H1 (cell line): ENCODE measurements around the gene CCDC71. TPM values are rescaled to one million over a fixed set of nuclear protein-coding genes. Genes with fewer than 3 reads are reported as not detected.

Source experiments
- CTCF ChIA-PET: fragments of 300-600 bp; sonication (Branson Sonifier 250); formaldehyde crosslinking; loops from one replicate; lab custom pipeline; 2021; ENCODE audit not compliant: partially characterized antibody; lab: Charles Lee
- POLR2A ChIA-PET: fragments of 300-600 bp; sonication (Branson Sonifier 250); formaldehyde crosslinking; loops from one replicate; lab custom pipeline; 2021; ENCODE audit warnings: inconsistent platforms; ENCODE audit not compliant: partially characterized antibody; lab: Charles Lee
- DNase-seq, 2 experiments: peaks; one replicate each; pipeline versions ENCODE4 v3.0.0 to v3.0.0-alpha.2; 2010 to 2022; ENCODE audit warnings: low spot score in 2 of 2, low read depth in 1 of 2, mixed read lengths in 1 of 2
- FAIRE-seq: peaks from 2 replicates; lab custom pipeline; 2011; peaks lifted over from hg19 to GRCh38; lab: Jason Lieb, UNC
- H2AFZ ChIP-seq: 2 replicates; pipeline ENCODE4 v1.8.1; 2012; ENCODE audit warnings: low read length, inconsistent platforms
- H2AK5ac ChIP-seq: 2 replicates; pipeline ENCODE4 v1.6.1; 2013; ENCODE audit warnings: low read depth, low read length
- H2BK120ac ChIP-seq: replicated peaks from 2 replicates; pipeline ENCODE3; 2013; ENCODE audit warnings: low read depth, low read length, inconsistent platforms
- H2BK12ac ChIP-seq: 2 replicates; pipeline ENCODE4 v1.6.1; 2013; ENCODE audit warnings: low read depth, low read length
- H2BK15ac ChIP-seq: 2 replicates; pipeline ENCODE4 v1.6.1; 2013; ENCODE audit warnings: low read length
- H2BK20ac ChIP-seq: 2 replicates; pipeline ENCODE4 v1.6.1; 2013; ENCODE audit warnings: low read length
- H2BK5ac ChIP-seq: 2 replicates; pipeline ENCODE4 v1.6.1; 2013; ENCODE audit warnings: low read depth, low read length
- H3K14ac ChIP-seq: 2 replicates; pipeline ENCODE4 v1.6.1; 2013; ENCODE audit warnings: inconsistent platforms; ENCODE audit not compliant: insufficient read length
- H3K18ac ChIP-seq: 2 replicates; pipeline ENCODE4 v1.6.1; 2013; ENCODE audit warnings: low read length; ENCODE audit errors: extremely low read depth
- H3K23ac ChIP-seq: 2 replicates; pipeline ENCODE4 v1.6.1; 2013; ENCODE audit warnings: inconsistent platforms; ENCODE audit not compliant: insufficient read length
- H3K23me2 ChIP-seq: 2 replicates; pipeline ENCODE4 v1.6.1; 2013; ENCODE audit warnings: low read depth, low read length
- H3K27ac ChIP-seq: 2 replicates; pipeline ENCODE4 v1.6.1; 2011; ENCODE audit warnings: low read depth, low read length, inconsistent platforms
- H3K27me3 ChIP-seq, 4 experiments: replicated peaks in 1 of 4; 1 replicate in 1 of 4; 2 replicates in 3 of 4; pipeline versions ENCODE4 v1.6.1 to v1.8.1; 2011 to 2013; ENCODE audit warnings: low read length in 3 of 4, mild to moderate bottlenecking in 3 of 4, inconsistent platforms in 2 of 4, mixed read lengths in 2 of 4, moderate library complexity in 1 of 4; ENCODE audit not compliant: control insufficient read depth in 3 of 4, insufficient read depth in 3 of 4; ENCODE audit errors: extremely low read depth in 1 of 4
- H3K36me3 ChIP-seq, 4 experiments: 2 replicates each; pipeline versions ENCODE4 v1.6.1 to v1.8.1; 2011 to 2013; ENCODE audit warnings: mild to moderate bottlenecking in 4 of 4, low read length in 3 of 4, moderate library complexity in 2 of 4, control low read depth in 1 of 4, inconsistent platforms in 1 of 4; ENCODE audit not compliant: insufficient read depth in 4 of 4, control insufficient read depth in 2 of 4
- H3K4ac ChIP-seq: replicated peaks from 2 replicates; pipeline ENCODE3; 2013; ENCODE audit warnings: low read length, low read depth, mixed read lengths, inconsistent platforms; ENCODE audit not compliant: insufficient read length
- H3K4me1 ChIP-seq, 4 experiments: replicated peaks in 1 of 4; 1 replicate in 1 of 4; 2 replicates in 3 of 4; pipeline versions ENCODE4 v1.6.1 to v1.8.1; 2011 to 2013; ENCODE audit warnings: low read length in 3 of 4, inconsistent platforms in 2 of 4, mixed read lengths in 1 of 4; ENCODE audit not compliant: insufficient read depth in 4 of 4, control insufficient read depth in 3 of 4
- H3K4me2 ChIP-seq, 2 experiments: 2 replicates each; pipeline versions ENCODE4 v1.6.1 to v1.8.1; 2011 to 2013; ENCODE audit warnings: low read depth in 2 of 2, low read length in 2 of 2, control low read depth in 1 of 2, inconsistent platforms in 1 of 2, mild to moderate bottlenecking in 1 of 2; ENCODE audit not compliant: insufficient read depth in 1 of 2
- H3K4me3 ChIP-seq, 4 experiments: fragments of 200-600, 300-600 bp in 1 of 4; sonication (generic), shearing (Covaris generic), sonication (Bioruptor Twin) in 1 of 4; 2 replicates each; pipeline versions ENCODE4 v1.5.1 to v1.8.1; 2011 to 2016; ENCODE audit warnings: low read length in 4 of 4, low read depth in 3 of 4, control low read depth in 2 of 4, inconsistent platforms in 2 of 4, mild to moderate bottlenecking in 2 of 4, mixed read lengths in 1 of 4, moderate library complexity in 1 of 4; ENCODE audit not compliant: insufficient read depth in 2 of 4; ENCODE audit errors: extremely low read depth in 1 of 4
- H3K56ac ChIP-seq: replicated peaks from 2 replicates; pipeline ENCODE3; 2013; ENCODE audit warnings: low read depth, mild to moderate bottlenecking, mixed read lengths, low read length, inconsistent platforms; ENCODE audit not compliant: insufficient read length
- H3K79me1 ChIP-seq: 2 replicates; pipeline ENCODE4 v1.6.1; 2013; ENCODE audit warnings: low read depth, low read length, control low read depth
- H3K79me2 ChIP-seq, 2 experiments: 2 replicates each; pipeline versions ENCODE4 v1.6.1 to v1.8.1; 2012 to 2013; ENCODE audit warnings: low read length in 2 of 2, mild to moderate bottlenecking in 2 of 2, inconsistent platforms in 1 of 2; ENCODE audit not compliant: insufficient read depth in 2 of 2, control insufficient read depth in 1 of 2
- H3K9ac ChIP-seq, 4 experiments: replicated peaks in 1 of 4; 1 replicate in 1 of 4; 2 replicates in 3 of 4; pipeline versions ENCODE4 v1.6.1 to v1.8.1; 2011 to 2013; ENCODE audit warnings: low read depth in 3 of 4, low read length in 3 of 4, control low read depth in 2 of 4, mild to moderate bottlenecking in 2 of 4, moderate library complexity in 2 of 4, inconsistent platforms in 1 of 4; ENCODE audit errors: extremely low read depth in 1 of 4
- H3K9me3 ChIP-seq, 2 experiments: 2 replicates each; pipeline versions ENCODE4 v1.6.1 to v1.8.1; 2012 to 2013; ENCODE audit warnings: mild to moderate bottlenecking in 2 of 2, moderate library complexity in 2 of 2, control low read depth in 1 of 2, inconsistent platforms in 1 of 2, low read depth in 1 of 2, low read length in 1 of 2, mixed read lengths in 1 of 2; ENCODE audit not compliant: insufficient read depth in 2 of 2
- H4K20me1 ChIP-seq, 2 experiments: replicated peaks in 1 of 2; 2 replicates each; pipeline versions ENCODE3 to v1.8.1; 2011 to 2013; ENCODE audit warnings: inconsistent platforms in 2 of 2, low read length in 2 of 2, mild to moderate bottlenecking in 1 of 2; ENCODE audit not compliant: insufficient read depth in 2 of 2, control insufficient read depth in 1 of 2
- H4K5ac ChIP-seq: 2 replicates; pipeline ENCODE4 v1.6.1; 2013; ENCODE audit warnings: low read length, low read depth, mixed read lengths, inconsistent platforms; ENCODE audit not compliant: insufficient read length
- H4K8ac ChIP-seq: 2 replicates; pipeline ENCODE4 v1.8.0; 2013; ENCODE audit warnings: mild to moderate bottlenecking, moderate library complexity, low read length, inconsistent platforms; ENCODE audit not compliant: insufficient read depth; ENCODE audit errors: extremely low read depth
- H4K91ac ChIP-seq: replicated peaks from 2 replicates; pipeline ENCODE3; 2013; ENCODE audit warnings: low read length, mixed read lengths, inconsistent platforms; ENCODE audit not compliant: insufficient read length
- ASH2L ChIP-seq: fragments of 200-600, 300-600 bp; sonication (generic); IDR thresholded peaks from one replicate; pipeline ENCODE4 v1.7.1; 2017; ENCODE audit warnings: low read length
- ATF2 ChIP-seq: IDR thresholded peaks from 2 replicates; pipeline ENCODE4 v1.6.1; 2012; ENCODE audit warnings: low read length, inconsistent platforms
- CHD1 ChIP-seq: IDR thresholded peaks from 2 replicates; pipeline ENCODE4 v1.6.1; 2012; ENCODE audit warnings: low read depth, low read length, improper control_type of control experiment
- EZH2 ChIP-seq: fragments of 200-600 bp; sonication (generic); IDR thresholded peaks from 2 replicates; pipeline ENCODE4 v1.7.1; 2012; ENCODE audit warnings: low read depth, mild to moderate bottlenecking, moderate library complexity, low read length, inconsistent platforms; ENCODE audit not compliant: severe bottlenecking
- FOSL1 ChIP-seq: IDR thresholded peaks from 2 replicates; pipeline ENCODE4 v1.6.1; 2011; ENCODE audit warnings: mild to moderate bottlenecking, low read depth, low read length, moderate library complexity; ENCODE audit not compliant: insufficient read depth
- MAFK ChIP-seq: IDR thresholded peaks from 2 replicates; pipeline ENCODE4 v1.6.1; 2012; ENCODE audit warnings: low read depth, mild to moderate bottlenecking, improper control_type of control experiment, low read length
- POU5F1 ChIP-seq: IDR thresholded peaks from 2 replicates; pipeline ENCODE4 v1.6.1; 2011; ENCODE audit warnings: low read depth, mild to moderate bottlenecking, low read length, moderate library complexity
- SP4 ChIP-seq: IDR thresholded peaks from 2 replicates; pipeline ENCODE4 v1.6.1; 2012; ENCODE audit warnings: low read length, inconsistent platforms
- USF2 ChIP-seq: IDR thresholded peaks from 2 replicates; pipeline ENCODE4 v1.6.1; 2011; ENCODE audit warnings: low read length, improper control_type of control experiment
- ZNF274 ChIP-seq: IDR thresholded peaks from 2 replicates; pipeline ENCODE4 v1.7.0; 2012; ENCODE audit warnings: low read length, borderline replicate concordance; ENCODE audit errors: extremely low read depth
- WGBS, 2 experiments: shearing (Covaris generic) in 1 of 2; methylation state at CpG; one replicate each; pipeline versions ENCODE4 v1.1.6 to v1.1.7; 2013 to 2015; ENCODE audit warnings: low lambda C conversion rate in 2 of 2, mixed read lengths in 2 of 2, inconsistent platforms in 1 of 2, low coverage in 1 of 2, missing lambda C conversion rate in 1 of 2; ENCODE audit not compliant: insufficient replicate concordance in 2 of 2, insufficient coverage in 1 of 2, insufficient read length in 1 of 2; ENCODE audit errors: extremely low coverage in 1 of 2, missing lambda C conversion rate in 1 of 2; 5-methylcytosine and 5-hydroxymethylcytosine counted together
- polyA plus RNA-seq, 7 experiments: library from polyadenylated mRNA; depleted of rRNA in 3 of 7; stranded (reverse) in 5 of 7; unstranded in 2 of 7; fragments of >200 nt in 5 of 7; fragments of 200-250 nt in 2 of 7; gene quantifications; 1 replicate in 5 of 7; 2 replicates in 1 of 7; 4 replicates in 1 of 7; pipeline versions ENCODE4 v1.2.1 to v1.2.3, GENCODE V29; 2011 to 2013; ENCODE audit warnings: missing spikeins in 2 of 7, mixed read lengths in 2 of 7
- total RNA-seq: library from RNA; stranded (reverse); fragmentation: NEBNext Ultra II Directional; extraction: Animal tissue kit (Norgen Biotek cat#: 25700); gene quantifications from 2 replicates; pipeline ENCODE4 v1.2.1, GENCODE V29; 2021

The CCDC71 gene
- total and polyA plus RNA-seq, 2 of the 8 experiments (the other 6 are each of a cell fraction or from before 2014, with no cell fraction given): 26.7 to 57.4 TPM

GRCh38 chr3:49122886-49123545, 43.1 kb downstream of the CCDC71 start:
- H2AFZ ChIP-seq: no peak overlapping the region
- H2BK5ac ChIP-seq: no peak overlapping the region
- H3K9me3 ChIP-seq: no peaks in the 10 kb centered on the region
- no peak overlapping the region for H3K56ac ChIP-seq
- no peak overlapping the region for H3K9ac ChIP-seq
- H4K91ac ChIP-seq: no peak overlapping the region
- H4K5ac ChIP-seq: no peak overlapping the region
- no peak overlapping the region for H3K4me3 ChIP-seq
- no peak overlapping the region for H2AK5ac ChIP-seq
- no peak overlapping the region for H3K4me2 ChIP-seq
- POLR2A ChIA-PET: interaction anchor here (1.2 to 25.5 kb wide), 4 partner anchors 9 to 101 kb away, joined by 3 to 508 read pairs (median 11); partner anchors contain the start of genes LAMB2, NDUFAF3, QARS1 and QRICH1
- H2BK120ac ChIP-seq: no peak overlapping the region
- H3K27ac ChIP-seq: no peak overlapping the region
- no peak overlapping the region for H4K8ac ChIP-seq
- CTCF ChIA-PET: interaction anchor here (0.8 to 4.4 kb wide), 3 partner anchors 10 to 71 kb away, joined by 3 to 20 read pairs (median 3); partner anchors contain the start of genes KLHDC8B and LAMB2
- H3K4me1 ChIP-seq: peaks cover 0 to 11% (median 6%) of the 10 kb centered on the region in 4 experiments; a peak in 5 of 7 replicates
- H3K4ac ChIP-seq: no peak overlapping the region
- peaks cover 9% of the 10 kb centered on the region for H3K79me1 ChIP-seq
- H3K79me2 ChIP-seq: peaks cover 0 to 10% of the 10 kb centered on the region in 2 experiments; a peak in 2 of 4 replicates
- peaks cover 7 to 26% (median 16%) of the 10 kb centered on the region in 4 experiments for H3K36me3 ChIP-seq
- WGBS, 2 experiments: 95% methylated on average over 17 of the region's 17 CpGs; no CpG with 5 or more reads in 1 of the 2 experiments
- FAIRE-seq: no peak
- H3K14ac ChIP-seq: no peak overlapping the region
- H3K27me3 ChIP-seq: no peaks in the 10 kb centered on the region
- H4K20me1 ChIP-seq: no peaks in the 10 kb centered on the region
- no peak overlapping the region for H3K23ac ChIP-seq
- H2BK12ac ChIP-seq: no peak overlapping the region
- H2BK20ac ChIP-seq: no peak overlapping the region
- H3K23me2 ChIP-seq: peaks cover 5% of the 10 kb centered on the region
- no peak overlapping the region for H3K18ac ChIP-seq
- no peak overlapping the region for H2BK15ac ChIP-seq
- no peak for DNase-seq
- no peak for TF ChIP-seq POU5F1
- no peak for TF ChIP-seq FOSL1
- no peak for TF ChIP-seq ASH2L
- TF ChIP-seq CHD1: no peak
- TF ChIP-seq SP4: no peak
- no peak for TF ChIP-seq USF2
- TF ChIP-seq MAFK: no peak
- no peak for TF ChIP-seq EZH2
- no peak for TF ChIP-seq ZNF274
- no peak for TF ChIP-seq ATF2
